A673 (cell line): ENCODE data around the gene SPRING1. TPM values are rescaled to one million over a fixed set of nuclear protein-coding genes. Genes with fewer than 3 reads are reported as not detected.

Experiments
- BruUV-seq: library from RNA; stranded (reverse); fragments of 400-500 nt; replicated peaks from 2 replicates; lab custom pipeline; 2021; lab: Mats Ljungman, UMichigan
- CTCF ChIA-PET: fragments of 300-600 bp; sonication (Branson Sonifier 250); formaldehyde crosslinking; loops from one replicate; lab custom pipeline; 2022; ENCODE audit warnings: antibody characterized with exemption; lab: Charles Lee
- POLR2A ChIA-PET: fragments of 300-600 bp; sonication (Branson Sonifier 250); formaldehyde crosslinking; loops from one replicate; lab custom pipeline; 2022; ENCODE audit warnings: antibody characterized with exemption; ENCODE audit not compliant: low non-redundant PET; lab: Charles Lee
- DNase-seq: peaks from one replicate; pipeline ENCODE4 v3.0.0-alpha.2; 2015; ENCODE audit warnings: low spot score
- H3K27ac ChIP-seq: fragments of 200-600 bp; sonication (generic); 2 replicates; pipeline ENCODE4 v1.5.1; 2016; ENCODE audit warnings: mixed run types, low read depth, mild to moderate bottlenecking, mixed read lengths, antibody characterized with exemption, low read length; ENCODE audit not compliant: poor library complexity, severe bottlenecking
- H3K27me3 ChIP-seq: fragments of 200-600 bp; sonication (generic); replicated peaks from 2 replicates; pipeline ENCODE4 v1.6.1; 2017; ENCODE audit warnings: mixed run types, low read depth, mild to moderate bottlenecking, mixed read lengths, antibody characterized with exemption, low read length; ENCODE audit not compliant: insufficient read depth, poor library complexity
- H3K36me3 ChIP-seq: fragments of 200-600 bp; sonication (generic); 2 replicates; pipeline ENCODE4 v1.6.1; 2016; ENCODE audit warnings: mixed run types, mild to moderate bottlenecking, mixed read lengths, antibody characterized with exemption, low read length; ENCODE audit not compliant: insufficient read depth, poor library complexity, severe bottlenecking
- H3K4me1 ChIP-seq: fragments of 200-600 bp; sonication (generic); 2 replicates; pipeline ENCODE4 v1.6.1; 2017; ENCODE audit warnings: mixed run types, mild to moderate bottlenecking, mixed read lengths, antibody characterized with exemption, low read length; ENCODE audit not compliant: insufficient read depth, poor library complexity, severe bottlenecking
- H3K4me3 ChIP-seq: fragments of 200-600 bp; sonication (generic); 2 replicates; pipeline ENCODE4 v1.5.1; 2016; ENCODE audit warnings: low read depth, mixed run types, mild to moderate bottlenecking, mixed read lengths, low read length; ENCODE audit not compliant: poor library complexity, severe bottlenecking
- H3K9me3 ChIP-seq: fragments of 200-600 bp; sonication (generic); 2 replicates; pipeline ENCODE4 v1.6.1; 2016; ENCODE audit warnings: mixed run types, low read depth, mild to moderate bottlenecking, mixed read lengths, antibody characterized with exemption, low read length; ENCODE audit not compliant: poor library complexity, severe bottlenecking
- CTCF ChIP-seq: fragments of 300-800, 200-600 bp; sonication (generic); conservative IDR thresholded peaks from 2 replicates; pipeline ENCODE4 v1.5.1; 2017; ENCODE audit warnings: low read depth, mild to moderate bottlenecking, antibody characterized with exemption, low read length, moderate library complexity, mixed read lengths
- EZH2 ChIP-seq: fragments of 200-600 bp; sonication (generic); IDR thresholded peaks from 2 replicates; pipeline ENCODE4 v1.6.1; 2017; ENCODE audit warnings: borderline replicate concordance, low read depth, mild to moderate bottlenecking, mixed read lengths, antibody characterized with exemption, low read length; ENCODE audit not compliant: poor library complexity, severe bottlenecking
- intact Hi-C: fragments of 100-400 bp; cut with micrococcal nuclease; formaldehyde crosslinking; loops from one replicate; pipeline ENCODE4 v1.10.0; 2022; ENCODE audit not compliant: unreplicated experiment
- total RNA-seq: library from RNA; stranded (reverse); gene quantifications from 2 replicates; pipeline ENCODE4 v1.2.3, GENCODE V29; 2021

SPRING1 gene
- total RNA-seq, 1 experiment from 2014 or later: 23.0 TPM

DNA sequence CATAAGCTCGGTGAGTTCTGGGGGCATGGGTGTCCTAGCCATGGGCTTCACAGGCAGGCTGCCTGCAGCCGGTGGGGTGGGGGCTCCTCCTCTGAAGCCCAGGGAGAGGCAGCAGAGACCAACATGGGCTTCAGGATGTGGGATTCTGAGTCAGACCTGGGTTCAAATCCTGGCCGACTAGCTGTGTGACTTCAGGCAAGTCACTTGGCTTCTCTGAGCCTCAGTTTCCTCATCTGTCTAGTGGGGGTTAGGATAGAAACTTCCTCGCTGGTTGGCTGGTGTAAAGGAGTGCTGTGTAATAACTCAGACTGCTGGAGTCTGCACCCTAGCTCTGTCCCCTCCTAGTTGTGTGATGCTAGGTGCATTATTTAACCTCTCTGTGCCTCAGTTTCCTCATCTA, 12.4 kb upstream of the SPRING1 start:
- no peaks in the 10 kb centered on the region for H3K27me3 ChIP-seq
- ChIA-PET POLR2A (no interaction called here), CTCF (no interaction called here)
- no peak overlapping the region for H3K4me3 ChIP-seq
- no peak for TF ChIP-seq EZH2
- TF ChIP-seq CTCF: no peak
- H3K36me3 ChIP-seq: no peaks in the 10 kb centered on the region
- no peaks in the 10 kb centered on the region for H3K4me1 ChIP-seq
- no peak for DNase-seq
- no TSS peak for BruUV-seq
- H3K9me3 ChIP-seq: no peaks in the 10 kb centered on the region
- no peak overlapping the region for H3K27ac ChIP-seq
- intact Hi-C loops: no loop called here

DNA sequence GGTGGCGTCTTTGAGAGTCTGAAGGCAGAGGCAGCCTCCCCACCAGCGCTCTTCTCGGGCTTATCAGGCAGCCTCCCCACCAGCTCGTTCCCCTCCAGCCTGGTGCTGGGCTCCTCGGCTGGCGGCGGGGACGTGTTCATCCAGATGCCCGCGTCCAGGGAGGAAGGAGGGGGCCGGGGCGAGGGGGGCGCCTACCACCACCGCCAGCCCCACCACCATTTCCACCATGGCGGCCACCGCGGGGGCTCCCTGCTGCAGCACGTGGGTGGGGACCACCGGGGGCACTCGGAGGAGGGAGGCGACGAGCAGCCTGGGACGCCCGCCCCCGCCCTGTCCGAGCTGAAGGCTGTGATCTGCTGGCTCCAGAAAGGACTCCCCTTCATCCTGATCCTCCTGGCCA, 12.0 kb upstream of the SPRING1 start:
- ChIA-PET POLR2A (no interaction called here), CTCF (no interaction called here)
- BruUV-seq: no TSS peak
- Histone ChIP-seq H3K4me1 (no peaks in the 10 kb centered on the region), H3K27ac (no peak overlapping the region), H3K9me3 (no peaks in the 10 kb centered on the region), H3K36me3 (no peaks in the 10 kb centered on the region), H3K27me3 (no peaks in the 10 kb centered on the region), H3K4me3 (no peak overlapping the region)
- TF ChIP-seq EZH2 (no peak), CTCF (no peak)
- intact Hi-C loops: no loop called here
- no peak for DNase-seq

- Histone ChIP-seq H3K4me1 (no peaks in the 10 kb centered on the region), H3K27ac (no peak overlapping the region), H3K36me3 (no peaks in the 10 kb centered on the region), H3K9me3 (no peaks in the 10 kb centered on the region), H3K4me3 (no peak overlapping the region), H3K27me3 (no peaks in the 10 kb centered on the region)
- intact Hi-C loops: no loop called here
- ChIA-PET POLR2A (no interaction called here), CTCF (no interaction called here)
- BruUV-seq: no TSS peak
- TF ChIP-seq EZH2: no peak
- no peak for TF ChIP-seq CTCF
- DNase-seq: no peak
Observed at GRCh38 chr12:116745554-116745953, 7.7 kb upstream of the SPRING1 start.
